HL-60 (cell line): ENCODE measurements around the gene VPS13D.

Source experiments
- DNase-seq, 2 experiments: peaks; one replicate each; pipeline ENCODE4 v3.0.0-alpha.2; 2010 to 2020; ENCODE audit warnings: low read depth in 1 of 2, low spot score in 1 of 2
- H3K27ac ChIP-seq: fragments of 250-450 bp; sonication (Bioruptor Pico); replicated peaks from 2 replicates; pipeline ENCODE4 v1.5.1; 2020; ENCODE audit warnings: mild to moderate bottlenecking, moderate library complexity
- H3K27me3 ChIP-seq: fragments of 250-450 bp; sonication (Bioruptor Pico); 2 replicates; pipeline ENCODE4 v1.5.1; 2021; ENCODE audit warnings: mild to moderate bottlenecking, moderate library complexity; ENCODE audit not compliant: insufficient read depth, poor library complexity, severe bottlenecking
- H3K4me3 ChIP-seq: replicated peaks from 2 replicates; pipeline ENCODE4 v1.5.1; 2011; ENCODE audit warnings: mild to moderate bottlenecking, control low read depth, low read length; ENCODE audit not compliant: insufficient read depth
- GABPA ChIP-seq: IDR thresholded peaks from 2 replicates; pipeline ENCODE4 v1.6.1; 2012; ENCODE audit warnings: low read depth
- POLR2AphosphoS5 ChIP-seq: IDR thresholded peaks from 2 replicates; pipeline ENCODE4 v1.6.1; 2012; ENCODE audit warnings: low read depth
- SPI1 ChIP-seq: IDR thresholded peaks from 2 replicates; pipeline ENCODE4 v1.6.1; 2012; ENCODE audit warnings: low read depth, mild to moderate bottlenecking, borderline replicate concordance
- TF ChIP-seq, protein P1 (sequence below): IDR thresholded peaks from one replicate; pipeline ENCODE4 v1.5.1; 2011; ENCODE audit warnings: low read length, control low read depth, inconsistent platforms; ENCODE audit not compliant: insufficient read depth
- TF ChIP-seq, protein P2 (sequence below): IDR thresholded peaks from 2 replicates; pipeline ENCODE4 v1.6.1; 2012; ENCODE audit warnings: low read depth; ENCODE audit not compliant: insufficient replicate concordance

The VPS13D gene

DNA sequence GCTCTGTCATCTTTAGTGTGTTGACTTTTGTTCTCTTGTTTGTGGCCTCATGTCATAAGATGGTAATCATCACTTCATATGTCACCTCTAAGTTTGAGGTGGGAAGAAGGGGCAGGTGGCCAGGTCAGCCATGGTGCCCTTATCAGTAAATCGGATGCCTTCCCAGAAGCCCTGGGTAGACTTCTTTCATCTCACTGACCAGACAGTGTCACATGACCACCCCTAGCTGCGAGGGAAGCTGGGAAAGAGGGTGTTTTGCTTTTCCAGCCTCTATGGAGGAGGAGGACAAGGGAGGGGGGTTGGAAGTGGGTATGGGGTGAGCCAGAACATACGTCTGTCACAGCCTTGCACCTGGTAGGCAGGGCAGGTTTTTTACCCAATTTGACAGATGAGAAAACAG, 34.4 kb upstream of the VPS13D start:
- TF ChIP-seq GABPA (no peak), SPI1 (no peak), POLR2AphosphoS5 (no peak)
- TF ChIP-seq, protein P1, sequence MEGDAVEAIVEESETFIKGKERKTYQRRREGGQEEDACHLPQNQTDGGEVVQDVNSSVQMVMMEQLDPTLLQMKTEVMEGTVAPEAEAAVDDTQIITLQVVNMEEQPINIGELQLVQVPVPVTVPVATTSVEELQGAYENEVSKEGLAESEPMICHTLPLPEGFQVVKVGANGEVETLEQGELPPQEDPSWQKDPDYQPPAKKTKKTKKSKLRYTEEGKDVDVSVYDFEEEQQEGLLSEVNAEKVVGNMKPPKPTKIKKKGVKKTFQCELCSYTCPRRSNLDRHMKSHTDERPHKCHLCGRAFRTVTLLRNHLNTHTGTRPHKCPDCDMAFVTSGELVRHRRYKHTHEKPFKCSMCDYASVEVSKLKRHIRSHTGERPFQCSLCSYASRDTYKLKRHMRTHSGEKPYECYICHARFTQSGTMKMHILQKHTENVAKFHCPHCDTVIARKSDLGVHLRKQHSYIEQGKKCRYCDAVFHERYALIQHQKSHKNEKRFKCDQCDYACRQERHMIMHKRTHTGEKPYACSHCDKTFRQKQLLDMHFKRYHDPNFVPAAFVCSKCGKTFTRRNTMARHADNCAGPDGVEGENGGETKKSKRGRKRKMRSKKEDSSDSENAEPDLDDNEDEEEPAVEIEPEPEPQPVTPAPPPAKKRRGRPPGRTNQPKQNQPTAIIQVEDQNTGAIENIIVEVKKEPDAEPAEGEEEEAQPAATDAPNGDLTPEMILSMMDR = no peak
- TF ChIP-seq, protein P2, sequence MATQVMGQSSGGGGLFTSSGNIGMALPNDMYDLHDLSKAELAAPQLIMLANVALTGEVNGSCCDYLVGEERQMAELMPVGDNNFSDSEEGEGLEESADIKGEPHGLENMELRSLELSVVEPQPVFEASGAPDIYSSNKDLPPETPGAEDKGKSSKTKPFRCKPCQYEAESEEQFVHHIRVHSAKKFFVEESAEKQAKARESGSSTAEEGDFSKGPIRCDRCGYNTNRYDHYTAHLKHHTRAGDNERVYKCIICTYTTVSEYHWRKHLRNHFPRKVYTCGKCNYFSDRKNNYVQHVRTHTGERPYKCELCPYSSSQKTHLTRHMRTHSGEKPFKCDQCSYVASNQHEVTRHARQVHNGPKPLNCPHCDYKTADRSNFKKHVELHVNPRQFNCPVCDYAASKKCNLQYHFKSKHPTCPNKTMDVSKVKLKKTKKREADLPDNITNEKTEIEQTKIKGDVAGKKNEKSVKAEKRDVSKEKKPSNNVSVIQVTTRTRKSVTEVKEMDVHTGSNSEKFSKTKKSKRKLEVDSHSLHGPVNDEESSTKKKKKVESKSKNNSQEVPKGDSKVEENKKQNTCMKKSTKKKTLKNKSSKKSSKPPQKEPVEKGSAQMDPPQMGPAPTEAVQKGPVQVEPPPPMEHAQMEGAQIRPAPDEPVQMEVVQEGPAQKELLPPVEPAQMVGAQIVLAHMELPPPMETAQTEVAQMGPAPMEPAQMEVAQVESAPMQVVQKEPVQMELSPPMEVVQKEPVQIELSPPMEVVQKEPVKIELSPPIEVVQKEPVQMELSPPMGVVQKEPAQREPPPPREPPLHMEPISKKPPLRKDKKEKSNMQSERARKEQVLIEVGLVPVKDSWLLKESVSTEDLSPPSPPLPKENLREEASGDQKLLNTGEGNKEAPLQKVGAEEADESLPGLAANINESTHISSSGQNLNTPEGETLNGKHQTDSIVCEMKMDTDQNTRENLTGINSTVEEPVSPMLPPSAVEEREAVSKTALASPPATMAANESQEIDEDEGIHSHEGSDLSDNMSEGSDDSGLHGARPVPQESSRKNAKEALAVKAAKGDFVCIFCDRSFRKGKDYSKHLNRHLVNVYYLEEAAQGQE = no peak
- no peak overlapping the region for H3K4me3 ChIP-seq
- H3K27me3 ChIP-seq = no peaks in the 10 kb centered on the region
- H3K27ac ChIP-seq = peak overlapping the region; percentile 57
- no peak for DNase-seq

DNA sequence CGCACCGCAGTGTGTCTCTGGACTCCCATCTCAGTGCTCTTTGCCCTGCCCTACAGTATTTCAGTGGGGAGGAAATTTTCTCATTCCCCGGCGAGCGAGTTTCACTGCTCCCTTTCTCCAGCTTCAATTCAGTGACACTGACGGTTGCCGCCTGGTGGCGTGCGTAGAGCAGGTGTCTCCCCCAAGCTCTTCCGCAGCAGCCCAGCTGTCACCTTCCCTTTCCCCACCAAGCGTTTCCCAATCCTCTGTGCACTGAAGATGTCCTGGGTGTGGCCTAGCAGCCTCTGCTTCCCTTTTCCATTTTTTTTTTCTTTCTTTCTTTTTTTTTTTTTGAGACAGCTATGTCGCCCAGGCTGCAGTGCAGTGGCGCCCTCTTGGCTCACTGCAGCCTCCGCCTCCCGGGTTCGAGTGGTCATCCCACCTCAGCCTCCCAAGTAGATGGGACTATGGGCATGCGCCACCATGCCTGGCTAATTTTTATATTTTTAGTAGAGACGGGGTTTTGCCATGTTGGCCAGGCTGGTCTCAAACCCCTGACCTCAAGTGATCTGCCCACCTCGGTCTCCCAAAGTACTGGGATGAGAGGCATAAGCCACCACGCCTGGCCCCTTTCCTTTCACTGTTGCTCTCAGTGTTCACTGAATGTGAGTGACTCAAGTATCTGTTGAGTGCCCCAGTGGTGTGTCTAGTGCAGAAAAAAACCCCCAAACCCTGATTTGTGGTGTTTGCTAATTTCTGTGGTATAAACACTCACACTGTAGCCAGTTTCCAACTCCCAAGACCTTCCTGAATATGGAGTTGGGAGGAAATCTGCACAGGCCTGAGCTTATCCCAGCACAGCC, 33.0 kb upstream of the VPS13D start:
- H3K4me3 ChIP-seq = no peak overlapping the region
- peak; percentile 97 to 98 for DNase-seq

DNA sequence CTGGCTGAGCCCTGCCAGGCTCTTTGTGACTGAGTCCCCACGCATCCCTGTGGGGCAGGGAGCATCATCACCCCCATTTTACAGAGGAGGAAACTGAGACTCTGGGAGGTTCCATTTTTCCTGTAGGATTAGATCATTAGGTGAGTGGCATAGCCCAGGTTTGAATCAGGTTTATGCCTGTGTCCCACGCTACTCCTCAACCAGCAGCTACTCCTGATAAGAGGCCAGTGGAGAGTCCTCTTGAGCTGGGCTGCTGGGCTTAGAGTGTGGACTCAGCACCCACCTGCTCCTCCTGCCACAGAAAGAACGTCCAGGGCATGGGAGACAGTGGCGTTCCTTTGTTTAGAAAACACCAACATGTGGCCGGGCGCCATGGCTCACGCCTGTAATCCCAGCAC, 32.3 kb upstream of the VPS13D start:
- no peak for DNase-seq
- TF ChIP-seq POLR2AphosphoS5 (no peak), SPI1 (no peak), GABPA (no peak)
- TF ChIP-seq, protein P2 = no peak
- TF ChIP-seq, protein P1 = no peak
- H3K27ac ChIP-seq = peak overlapping the region; percentile 48

More for the DNA sequence above, 33.0 kb upstream of the VPS13D start:
- Histone ChIP-seq H3K27me3 (no peaks in the 10 kb centered on the region), H3K27ac (peak overlapping the region; percentile 57)
- TF ChIP-seq POLR2AphosphoS5 (peak; percentile 100), SPI1 (peak; percentile 75; the same call in 1 of the 2 replicates), GABPA (peak; percentile 56; the same call in 1 of the 2 replicates)
- TF ChIP-seq, protein P1 = peak; percentile 32
- TF ChIP-seq, protein P2 = no peak

More for the DNA sequence above, 32.3 kb upstream of the VPS13D start:
- Histone ChIP-seq H3K4me3 (no peak overlapping the region), H3K27me3 (no peaks in the 10 kb centered on the region)
